ENCODE data around the gene OR10A3.

- TF ChIP-seq EP300 (IDR thresholded peaks at IDR 0.05), result no peak
- no peak for TF ChIP-seq POLR2AphosphoS5 (IDR thresholded peaks at IDR 0.05)
These were observed 34.4 kb downstream of the OR10A3 start for GRCh38 chr11:7907121-7907520.

Data from upper lobe of left lung (tissue), 4 donors.